Adrenal gland (tissue), 5 donors: Measurements from ENCODE around the gene BIRC3.

Experiments
- CTCF ChIP-seq, 6 experiments: fragments of 450-650 bp in 4 of 6; fragments of 200-600 bp in 2 of 6; sonication (generic) in 1 of 6; IDR thresholded peaks; 1 replicate in 5 of 6; 2 replicates in 1 of 6; pipeline versions ENCODE4 v1.5.1 to v1.8.0; 2016 to 2021; ENCODE audit warnings: antibody characterized with exemption in 6 of 6, mild to moderate bottlenecking in 2 of 6, moderate library complexity in 1 of 6
- POLR2A ChIP-seq, 2 donors: fragments of 450-650 bp; IDR thresholded peaks; one replicate each; pipeline ENCODE4 v1.6.1; 2017; ENCODE audit warnings: antibody characterized with exemption in 2 of 2, mild to moderate bottlenecking in 2 of 2, moderate library complexity in 1 of 2
- donor health status: DM: no; HTN: no; CAD: no.

GRCh38 chr11:102346456-102346747 lies 29.1 kb downstream of the BIRC3 start:
- TF ChIP-seq CTCF (IDR thresholded peaks at IDR 0.05): no peak
- TF ChIP-seq POLR2A (IDR thresholded peaks at IDR 0.05): no peak
